AG04449 (cell line): ENCODE results near the gene KCNMA1.

Experiments
- CTCF ChIA-PET: fragments of 350-600 bp; formaldehyde crosslinking; extraction: SDS; loops from one replicate; lab custom pipeline; 2021; ENCODE audit warnings: antibody characterized with exemption; lab: Yijun Ruan, JAX
- POLR2A ChIA-PET: fragments of 400-600, 350-600 bp; formaldehyde crosslinking; extraction: SDS; loops from one replicate; lab custom pipeline; 2020; ENCODE audit warnings: antibody characterized with exemption, inconsistent platforms; lab: Yijun Ruan, JAX
- DNase-seq: peaks from one replicate; pipeline ENCODE4 v3.0.0-alpha.2; 2010; ENCODE audit warnings: low read depth, low spot score
- H3K4me3 ChIP-seq: 2 replicates; pipeline ENCODE4 v1.5.1; 2011; ENCODE audit warnings: low read depth, mild to moderate bottlenecking, control low read depth, low read length
- CTCF ChIP-seq: IDR thresholded peaks from one replicate; pipeline ENCODE4 v1.5.1; 2011; ENCODE audit warnings: mild to moderate bottlenecking, moderate library complexity, low read length, control low read depth, inconsistent platforms; ENCODE audit not compliant: insufficient read depth; ENCODE audit errors: missing control alignments

Gene KCNMA1

GRCh38 chr10:76858721-76859120 lies 778.9 kb downstream of the KCNMA1 start:
- H3K4me3 ChIP-seq, result no peak overlapping the region
- CTCF ChIA-PET, result no interaction called here
- POLR2A ChIA-PET, result no interaction called here
- TF ChIP-seq CTCF, result no peak
- no peak for DNase-seq

GRCh38 chr10:76840802-76841201 lies 796.8 kb downstream of the KCNMA1 start:
- TF ChIP-seq CTCF, result no peak
- no peak for DNase-seq
- ChIA-PET POLR2A (no interaction called here), CTCF (no interaction called here)
- H3K4me3 ChIP-seq, result no peak overlapping the region

- POLR2A ChIA-PET, result no interaction called here
- CTCF ChIA-PET, result no interaction called here
- no peak overlapping the region for H3K4me3 ChIP-seq
- no peak for TF ChIP-seq CTCF
- DNase-seq, result no peak
Observed at GRCh38 chr10:76839276-76839675, 798.3 kb downstream of the KCNMA1 start.

- TF ChIP-seq CTCF, result no peak
- ChIA-PET POLR2A (no interaction called here), CTCF (no interaction called here)
- no peak for DNase-seq
- no peak overlapping the region for H3K4me3 ChIP-seq
Observed at GRCh38 chr10:76830218-76830617, 807.4 kb downstream of the KCNMA1 start.

- no peak for TF ChIP-seq CTCF
- no peak overlapping the region for H3K4me3 ChIP-seq
- ChIA-PET CTCF (no interaction called here), POLR2A (no interaction called here)
- no peak for DNase-seq
Observed at GRCh38 chr10:76829724-76830123, 807.9 kb downstream of the KCNMA1 start.
